SK-N-SH (cell line): ENCODE data around the gene MEIS1. TPM values are rescaled to one million over a fixed set of nuclear protein-coding genes. Genes with fewer than 3 reads are reported as not detected.

ENCODE experiments used
- CTCF ChIA-PET: fragments of 300-600, 350-600 bp; formaldehyde crosslinking; extraction: SDS; loops from one replicate; lab custom pipeline; 2021; lab: Yijun Ruan, JAX
- POLR2A ChIA-PET: fragments of 350-600 bp; sonication (Branson Sonifier 250); formaldehyde crosslinking; extraction: SDS; loops from one replicate; lab custom pipeline; 2020; ENCODE audit warnings: antibody characterized with exemption, inconsistent platforms; lab: Yijun Ruan, JAX
- DNase-seq: peaks from one replicate; pipeline ENCODE4 v3.0.0; 2012
- H2AFZ ChIP-seq: fragments of 200-600 bp; sonication (generic); 2 replicates; pipeline ENCODE4 v1.8.1; 2016; ENCODE audit warnings: antibody characterized with exemption, mild to moderate bottlenecking, low read depth
- H3F3A ChIP-seq: fragments of 200-600 bp; sonication (generic); replicated peaks from 2 replicates; pipeline ENCODE3; 2016; ENCODE audit warnings: antibody characterized with exemption, mild to moderate bottlenecking; ENCODE audit not compliant: insufficient read depth
- H3K27ac ChIP-seq, 2 experiments: fragments of 200-500 bp in 1 of 2; fragments of 200-600 bp in 1 of 2; sonication (Bioruptor generic) in 1 of 2; sonication (generic), shearing (Covaris generic) in 1 of 2; 2 replicates each; pipeline versions ENCODE4 v1.5.1 to v1.6.1; 2014 to 2016; ENCODE audit warnings: low read depth in 2 of 2, inconsistent platforms in 1 of 2, low read length in 1 of 2, mild to moderate bottlenecking in 1 of 2, mixed read lengths in 1 of 2
- H3K27me3 ChIP-seq: fragments of 200-600 bp; sonication (generic), shearing (Covaris generic); 2 replicates; pipeline ENCODE4 v1.6.1; 2016; ENCODE audit warnings: mixed run types; ENCODE audit not compliant: insufficient read depth
- H3K36me3 ChIP-seq, 2 experiments: fragments of 200-500 bp in 1 of 2; fragments of 200-600 bp in 1 of 2; sonication (Bioruptor generic) in 1 of 2; sonication (generic) in 1 of 2; replicated peaks in 1 of 2; 2 replicates each; pipeline versions ENCODE3 to v1.5.1; 2014 to 2016; ENCODE audit warnings: low read length in 1 of 2, mild to moderate bottlenecking in 1 of 2; ENCODE audit not compliant: insufficient read depth in 2 of 2, control insufficient read depth in 1 of 2
- H3K4me1 ChIP-seq, 2 experiments: fragments of 200-500 bp in 1 of 2; fragments of 200-600 bp in 1 of 2; sonication (Bioruptor generic) in 1 of 2; sonication (generic), shearing (Covaris generic) in 1 of 2; 2 replicates each; pipeline versions ENCODE4 v1.5.1 to v1.6.1; 2014 to 2016; ENCODE audit warnings: low read depth in 1 of 2, low read length in 1 of 2, mixed run types in 1 of 2; ENCODE audit not compliant: insufficient read depth in 2 of 2, control insufficient read depth in 1 of 2
- H3K4me2 ChIP-seq: fragments of 200-600 bp; sonication (generic), shearing (Covaris generic); 2 replicates; pipeline ENCODE4 v1.6.1; 2017; ENCODE audit warnings: mixed run types
- H3K4me3 ChIP-seq, 2 experiments: fragments of 200-500 bp in 1 of 2; fragments of 200-600 bp in 1 of 2; sonication (Bioruptor generic) in 1 of 2; sonication (generic), shearing (Covaris generic) in 1 of 2; 2 replicates each; pipeline versions ENCODE4 v1.5.1 to v1.8.1; 2014 to 2016; ENCODE audit warnings: low read depth in 2 of 2, inconsistent platforms in 1 of 2, low read length in 1 of 2, mild to moderate bottlenecking in 1 of 2, mixed read lengths in 1 of 2, moderate library complexity in 1 of 2
- H3K79me2 ChIP-seq: fragments of 200-600 bp; sonication (generic); 2 replicates; pipeline ENCODE4 v1.8.1; 2017; ENCODE audit warnings: mild to moderate bottlenecking; ENCODE audit not compliant: insufficient read depth
- H3K9ac ChIP-seq: fragments of 200-600 bp; sonication (generic); 2 replicates; pipeline ENCODE4 v1.6.1; 2017; ENCODE audit warnings: mixed run types
- H3K9me2 ChIP-seq: fragments of 200-600 bp; sonication (generic); 2 replicates; pipeline ENCODE4 v1.6.1; 2017; ENCODE audit warnings: mixed run types
- H3K9me3 ChIP-seq: fragments of 200-600 bp; sonication (generic); 2 replicates; pipeline ENCODE4 v1.6.1; 2017; ENCODE audit warnings: mixed run types, mild to moderate bottlenecking, moderate library complexity
- H4K20me1 ChIP-seq: fragments of 200-600 bp; sonication (generic); 2 replicates; pipeline ENCODE4 v1.6.1; 2017; ENCODE audit warnings: mild to moderate bottlenecking, mixed run types; ENCODE audit not compliant: insufficient read depth
- EP300 ChIP-seq, 2 experiments: IDR thresholded peaks; 2 replicates each; pipeline versions ENCODE4 v1.4.0 to v1.6.1; 2012; ENCODE audit warnings: borderline replicate concordance in 1 of 2, low read depth in 1 of 2, low read length in 1 of 2
- FOXM1 ChIP-seq: IDR thresholded peaks from 2 replicates; pipeline ENCODE4 v1.4.0; 2012; ENCODE audit warnings: low read depth, mild to moderate bottlenecking
- GABPA ChIP-seq: IDR thresholded peaks from 2 replicates; pipeline ENCODE4 v1.4.0; 2012; ENCODE audit warnings: low read depth, mild to moderate bottlenecking
- MXI1 ChIP-seq: IDR thresholded peaks from 2 replicates; pipeline ENCODE4 v1.6.1; 2012; ENCODE audit warnings: mild to moderate bottlenecking, low read depth, low read length, improper control_type of control experiment
- NFIC ChIP-seq: IDR thresholded peaks from 2 replicates; pipeline ENCODE4 v1.4.0; 2012; ENCODE audit warnings: borderline replicate concordance
- NRF1 ChIP-seq: IDR thresholded peaks from 2 replicates; pipeline ENCODE4 v1.6.1; 2012; ENCODE audit warnings: low read depth, mild to moderate bottlenecking, low read length
- RAD21 ChIP-seq: IDR thresholded peaks from 2 replicates; pipeline ENCODE4 v1.6.1; 2012; ENCODE audit warnings: mild to moderate bottlenecking, low read length
- RFX5 ChIP-seq: IDR thresholded peaks from 2 replicates; pipeline ENCODE4 v1.6.1; 2012; ENCODE audit warnings: mild to moderate bottlenecking, improper control_type of control experiment, low read length
- SIN3A ChIP-seq: IDR thresholded peaks from 2 replicates; pipeline ENCODE4 v1.6.1; 2012; ENCODE audit warnings: low read depth, mild to moderate bottlenecking, low read length, moderate library complexity, borderline replicate concordance
- SMC3 ChIP-seq: IDR thresholded peaks from 2 replicates; pipeline ENCODE4 v1.6.1; 2012; ENCODE audit warnings: low read depth, low read length, improper control_type of control experiment
- TEAD4 ChIP-seq: IDR thresholded peaks from 2 replicates; pipeline ENCODE4 v1.4.0; 2012; ENCODE audit warnings: mild to moderate bottlenecking, borderline replicate concordance; ENCODE audit not compliant: insufficient read depth
- USF1 ChIP-seq: IDR thresholded peaks from 2 replicates; pipeline ENCODE4 v1.4.0; 2012; ENCODE audit warnings: low read depth, borderline replicate concordance
- WGBS: methylation state at CpG from one replicate; pipeline ENCODE4 v1.1.6; 2017; ENCODE audit warnings: low lambda C conversion rate; 5-methylcytosine and 5-hydroxymethylcytosine counted together
- polyA plus RNA-seq, 3 experiments: library from polyadenylated mRNA; depleted of rRNA; stranded (reverse); fragments of >200 nt; gene quantifications; 2 replicates each; pipeline ENCODE4 v1.2.3, GENCODE V29; 2012
- TF ChIP-seq, protein P1 (sequence below): IDR thresholded peaks from 2 replicates; pipeline ENCODE4 v1.4.0; 2012; ENCODE audit warnings: low read depth, borderline replicate concordance
- TF ChIP-seq, protein P2 (sequence below): fragments of 150-350 bp; IDR thresholded peaks from 2 replicates; pipeline ENCODE4 v1.6.1; 2016; ENCODE audit warnings: mild to moderate bottlenecking, low read depth, low read length
- TF ChIP-seq, protein P3 (sequence below): IDR thresholded peaks from 2 replicates; pipeline ENCODE4; 2012
- TF ChIP-seq, protein P4 (sequence below): fragments of 200-600 bp; sonication (generic); IDR thresholded peaks from 2 replicates; pipeline ENCODE4 v1.6.1; 2017; ENCODE audit warnings: antibody characterized with exemption, mild to moderate bottlenecking, moderate library complexity

Gene MEIS1
- polyA plus RNA-seq, 1 of the 3 experiments (the other 2 are of a cell fraction) = 16.9 TPM

DNA sequence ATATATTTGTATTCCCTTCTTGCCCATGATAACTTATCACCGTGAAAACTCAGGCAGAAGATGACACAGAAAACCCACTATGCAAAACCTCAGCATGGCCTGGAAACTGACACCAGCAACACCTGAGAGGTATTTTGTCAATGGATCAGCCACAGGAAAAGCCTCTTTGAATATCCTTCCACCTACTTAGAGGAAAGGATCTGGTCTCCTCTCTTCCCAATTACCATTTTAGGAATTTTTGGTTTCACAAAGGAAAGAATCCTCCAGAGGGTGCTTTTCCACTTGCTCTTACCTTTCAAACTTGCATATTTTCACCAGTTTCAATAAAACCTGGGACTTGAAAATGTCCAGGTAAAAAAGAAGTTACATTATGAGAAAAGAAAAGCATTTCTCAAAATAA is 20.0 kb upstream of the MEIS1 start:
- no peak overlapping the region for H2AFZ ChIP-seq
- no peak overlapping the region for H3K4me3 ChIP-seq
- H3F3A ChIP-seq = no peaks in the 10 kb centered on the region
- no peaks in the 10 kb centered on the region for H3K4me1 ChIP-seq
- H3K9me2 ChIP-seq = no peaks in the 10 kb centered on the region
- no peaks in the 10 kb centered on the region for H3K36me3 ChIP-seq
- no peak overlapping the region for H3K9ac ChIP-seq
- DNase-seq = no peak
- H3K9me3 ChIP-seq = no peaks in the 10 kb centered on the region
- no peak overlapping the region for H3K27ac ChIP-seq
- H3K27me3 ChIP-seq = no peaks in the 10 kb centered on the region
- no peaks in the 10 kb centered on the region for H4K20me1 ChIP-seq
- no peaks in the 10 kb centered on the region for H3K79me2 ChIP-seq
- WGBS = 90% methylated on average over 1 of the region's 1 CpG
- POLR2A ChIA-PET = no interaction called here
- CTCF ChIA-PET = interaction anchor here (1.0 kb wide), 1 partner anchor 12 kb away, joined by 3 read pairs; no protein-coding TSS in a partner anchor
- H3K4me2 ChIP-seq = no peak overlapping the region
- TF ChIP-seq, protein P1, sequence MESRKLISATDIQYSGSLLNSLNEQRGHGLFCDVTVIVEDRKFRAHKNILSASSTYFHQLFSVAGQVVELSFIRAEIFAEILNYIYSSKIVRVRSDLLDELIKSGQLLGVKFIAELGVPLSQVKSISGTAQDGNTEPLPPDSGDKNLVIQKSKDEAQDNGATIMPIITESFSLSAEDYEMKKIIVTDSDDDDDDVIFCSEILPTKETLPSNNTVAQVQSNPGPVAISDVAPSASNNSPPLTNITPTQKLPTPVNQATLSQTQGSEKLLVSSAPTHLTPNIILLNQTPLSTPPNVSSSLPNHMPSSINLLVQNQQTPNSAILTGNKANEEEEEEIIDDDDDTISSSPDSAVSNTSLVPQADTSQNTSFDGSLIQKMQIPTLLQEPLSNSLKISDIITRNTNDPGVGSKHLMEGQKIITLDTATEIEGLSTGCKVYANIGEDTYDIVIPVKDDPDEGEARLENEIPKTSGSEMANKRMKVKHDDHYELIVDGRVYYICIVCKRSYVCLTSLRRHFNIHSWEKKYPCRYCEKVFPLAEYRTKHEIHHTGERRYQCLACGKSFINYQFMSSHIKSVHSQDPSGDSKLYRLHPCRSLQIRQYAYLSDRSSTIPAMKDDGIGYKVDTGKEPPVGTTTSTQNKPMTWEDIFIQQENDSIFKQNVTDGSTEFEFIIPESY = no peak
- TF ChIP-seq EP300 (IDR thresholded peaks at IDR 0.05; ENCODE audit: borderline replicate concordance in 1 of 2, low read depth in 1 of 2, low read length in 1 of 2) = no peak
- TF ChIP-seq SIN3A = no peak
- TF ChIP-seq, protein P2, sequence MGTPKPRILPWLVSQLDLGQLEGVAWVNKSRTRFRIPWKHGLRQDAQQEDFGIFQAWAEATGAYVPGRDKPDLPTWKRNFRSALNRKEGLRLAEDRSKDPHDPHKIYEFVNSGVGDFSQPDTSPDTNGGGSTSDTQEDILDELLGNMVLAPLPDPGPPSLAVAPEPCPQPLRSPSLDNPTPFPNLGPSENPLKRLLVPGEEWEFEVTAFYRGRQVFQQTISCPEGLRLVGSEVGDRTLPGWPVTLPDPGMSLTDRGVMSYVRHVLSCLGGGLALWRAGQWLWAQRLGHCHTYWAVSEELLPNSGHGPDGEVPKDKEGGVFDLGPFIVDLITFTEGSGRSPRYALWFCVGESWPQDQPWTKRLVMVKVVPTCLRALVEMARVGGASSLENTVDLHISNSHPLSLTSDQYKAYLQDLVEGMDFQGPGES = no peak
- TF ChIP-seq, protein P3, sequence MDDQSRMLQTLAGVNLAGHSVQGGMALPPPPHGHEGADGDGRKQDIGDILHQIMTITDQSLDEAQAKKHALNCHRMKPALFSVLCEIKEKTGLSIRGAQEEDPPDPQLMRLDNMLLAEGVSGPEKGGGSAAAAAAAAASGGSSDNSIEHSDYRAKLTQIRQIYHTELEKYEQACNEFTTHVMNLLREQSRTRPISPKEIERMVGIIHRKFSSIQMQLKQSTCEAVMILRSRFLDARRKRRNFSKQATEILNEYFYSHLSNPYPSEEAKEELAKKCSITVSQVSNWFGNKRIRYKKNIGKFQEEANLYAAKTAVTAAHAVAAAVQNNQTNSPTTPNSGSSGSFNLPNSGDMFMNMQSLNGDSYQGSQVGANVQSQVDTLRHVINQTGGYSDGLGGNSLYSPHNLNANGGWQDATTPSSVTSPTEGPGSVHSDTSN = no peak
- no peak for TF ChIP-seq RFX5
- no peak for TF ChIP-seq SMC3
- no peak for TF ChIP-seq NFIC
- no peak for TF ChIP-seq USF1
- no peak for TF ChIP-seq TEAD4
- no peak for TF ChIP-seq GABPA
- TF ChIP-seq, protein P4, sequence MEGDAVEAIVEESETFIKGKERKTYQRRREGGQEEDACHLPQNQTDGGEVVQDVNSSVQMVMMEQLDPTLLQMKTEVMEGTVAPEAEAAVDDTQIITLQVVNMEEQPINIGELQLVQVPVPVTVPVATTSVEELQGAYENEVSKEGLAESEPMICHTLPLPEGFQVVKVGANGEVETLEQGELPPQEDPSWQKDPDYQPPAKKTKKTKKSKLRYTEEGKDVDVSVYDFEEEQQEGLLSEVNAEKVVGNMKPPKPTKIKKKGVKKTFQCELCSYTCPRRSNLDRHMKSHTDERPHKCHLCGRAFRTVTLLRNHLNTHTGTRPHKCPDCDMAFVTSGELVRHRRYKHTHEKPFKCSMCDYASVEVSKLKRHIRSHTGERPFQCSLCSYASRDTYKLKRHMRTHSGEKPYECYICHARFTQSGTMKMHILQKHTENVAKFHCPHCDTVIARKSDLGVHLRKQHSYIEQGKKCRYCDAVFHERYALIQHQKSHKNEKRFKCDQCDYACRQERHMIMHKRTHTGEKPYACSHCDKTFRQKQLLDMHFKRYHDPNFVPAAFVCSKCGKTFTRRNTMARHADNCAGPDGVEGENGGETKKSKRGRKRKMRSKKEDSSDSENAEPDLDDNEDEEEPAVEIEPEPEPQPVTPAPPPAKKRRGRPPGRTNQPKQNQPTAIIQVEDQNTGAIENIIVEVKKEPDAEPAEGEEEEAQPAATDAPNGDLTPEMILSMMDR = no peak
- no peak for TF ChIP-seq RAD21
- no peak for TF ChIP-seq MXI1
- no peak for TF ChIP-seq FOXM1
- TF ChIP-seq NRF1 = no peak
- TF ChIP-seq, all 33 proteins: peak for 0
